HepG2 (cell line): Measurements from ENCODE around the gene WDR83. TPM values are rescaled to one million over a fixed set of nuclear protein-coding genes. Genes with fewer than 3 reads are reported as not detected.

Experiments used
- ATAC-seq: fragments of 200-7000 bp; cut with Tn5 transposase; 3 replicates; pipeline ENCODE4 v1.9.1; 2020; ENCODE audit warnings: mild to moderate bottlenecking, moderate library complexity
- BruUV-seq: library from RNA; stranded (reverse); fragments of 400-500 nt; replicated peaks from 2 replicates; lab custom pipeline; 2021; lab: Mats Ljungman, UMichigan
- CTCF ChIA-PET: fragments of 300-600 bp; formaldehyde crosslinking; extraction: SDS; loops from one replicate; lab custom pipeline; 2021; ENCODE audit warnings: low total read pairs, inconsistent platforms, low intra/inter-chr PET ratio; lab: Yijun Ruan, JAX
- POLR2A ChIA-PET: fragments of 350-600 bp; sonication (Branson Sonifier 250); formaldehyde crosslinking; loops from one replicate; lab custom pipeline; 2020; ENCODE audit warnings: antibody characterized with exemption, inconsistent platforms; lab: Yijun Ruan, JAX
- DNase-seq: peaks from one replicate; pipeline ENCODE4 v3.0.0-alpha.2; 2015; ENCODE audit warnings: low spot score
- FAIRE-seq: peaks from 3 replicates; lab custom pipeline; 2011; peaks lifted over from hg19 to GRCh38; lab: Jason Lieb, UNC
- H2AFZ ChIP-seq: one replicate; pipeline ENCODE4 v1.6.1; 2011; ENCODE audit warnings: low read length, inconsistent platforms
- H3K27ac ChIP-seq: fragments of 300-600 bp; 3 replicates; pipeline ENCODE4 v1.8.0; 2011; ENCODE audit warnings: mixed run types, mild to moderate bottlenecking, mixed read lengths, low read length, inconsistent platforms; ENCODE audit not compliant: insufficient read depth; ENCODE audit errors: extremely low read length
- H3K27me3 ChIP-seq, 2 experiments: fragments of 200-600 bp in 1 of 2; 2 replicates in 1 of 2; 3 replicates in 1 of 2; pipeline versions ENCODE4 v1.6.0 to v1.8.0; 2011; ENCODE audit warnings: low read length in 2 of 2, mild to moderate bottlenecking in 2 of 2, moderate library complexity in 2 of 2, inconsistent platforms in 1 of 2; ENCODE audit not compliant: insufficient read depth in 2 of 2, control insufficient read depth in 1 of 2
- H3K36me3 ChIP-seq, 2 experiments: fragments of 200-600 bp in 1 of 2; replicated peaks in 1 of 2; 2 replicates in 1 of 2; 3 replicates in 1 of 2; pipeline versions ENCODE4 v1.5.1 to v1.8.0; 2011; ENCODE audit warnings: low read length in 2 of 2, inconsistent platforms in 1 of 2; ENCODE audit not compliant: insufficient read depth in 2 of 2, control insufficient read depth in 1 of 2
- H3K4me1 ChIP-seq: 2 replicates; pipeline ENCODE4 v1.5.1; 2012; ENCODE audit warnings: low read length, inconsistent platforms; ENCODE audit not compliant: insufficient read depth
- H3K4me2 ChIP-seq: 2 replicates; pipeline ENCODE4 v1.6.0; 2011; ENCODE audit warnings: low read depth, low read length, inconsistent platforms
- H3K4me3 ChIP-seq, 3 experiments: fragments of 200-600 bp in 1 of 3; sonication (generic), shearing (Covaris generic) in 1 of 3; replicated peaks in 1 of 3; 2 replicates each; pipeline ENCODE4 v1.5.1; 2011 to 2016; ENCODE audit warnings: low read length in 3 of 3, inconsistent platforms in 2 of 3, low read depth in 2 of 3, mild to moderate bottlenecking in 2 of 3, control low read depth in 1 of 3, mixed read lengths in 1 of 3; ENCODE audit not compliant: insufficient read depth in 1 of 3
- H3K79me2 ChIP-seq: one replicate; pipeline ENCODE4 v1.6.1; 2011; ENCODE audit warnings: low read length, inconsistent platforms; ENCODE audit not compliant: insufficient read depth
- H3K9ac ChIP-seq: 2 replicates; pipeline ENCODE4 v1.6.0; 2011; ENCODE audit warnings: mild to moderate bottlenecking, low read depth, low read length, inconsistent platforms; ENCODE audit not compliant: insufficient read depth
- H3K9me3 ChIP-seq: 2 replicates; pipeline ENCODE4 v1.5.1; 2012; ENCODE audit warnings: mild to moderate bottlenecking, low read length
- H4K20me1 ChIP-seq: 2 replicates; pipeline ENCODE4 v1.6.0; 2011; ENCODE audit warnings: inconsistent platforms, mild to moderate bottlenecking, low read length, moderate library complexity; ENCODE audit not compliant: insufficient read depth
- AGO2 ChIP-seq: fragments of 200-400 bp; formaldehyde crosslinking; optimal IDR thresholded peaks from 2 replicates; pipeline ENCODE3; 2017; ENCODE audit warnings: mild to moderate bottlenecking, low read depth, low read length, moderate library complexity
- CERS6 ChIP-seq: sonication (generic); formaldehyde crosslinking; IDR thresholded peaks from 2 replicates; pipeline ENCODE4 v1.5.0; 2020; ENCODE audit warnings: missing genetic modification reagents
- PAX8 ChIP-seq: sonication (generic); formaldehyde crosslinking; IDR thresholded peaks from 2 replicates; pipeline ENCODE4 v1.8.0; 2022; ENCODE audit warnings: mild to moderate bottlenecking, missing genetic modification reagents, borderline replicate concordance
- SALL2 ChIP-seq: sonication (generic); formaldehyde crosslinking; IDR thresholded peaks from 2 replicates; pipeline ENCODE4 v1.8.1; 2023; ENCODE audit warnings: mild to moderate bottlenecking, missing genetic modification reagents, inconsistent platforms
- ZBTB42 ChIP-seq: sonication (generic); formaldehyde crosslinking; IDR thresholded peaks from 2 replicates; pipeline ENCODE4 v1.5.0; 2020; ENCODE audit warnings: mild to moderate bottlenecking, missing genetic modification reagents
- ZNF569 ChIP-seq: sonication (generic); formaldehyde crosslinking; IDR thresholded peaks from 2 replicates; pipeline ENCODE4 v1.5.0; 2020; ENCODE audit warnings: mild to moderate bottlenecking, missing genetic modification reagents, moderate library complexity, borderline replicate concordance
- ZNF773 ChIP-seq: sonication (generic); formaldehyde crosslinking; IDR thresholded peaks from 2 replicates; pipeline ENCODE4 v1.4.0; 2020; ENCODE audit warnings: missing genetic modification reagents, borderline replicate concordance
- WGBS: methylation state at CpG from one replicate; pipeline ENCODE4 v1.1.6; 2017; ENCODE audit warnings: low lambda C conversion rate; 5-methylcytosine and 5-hydroxymethylcytosine counted together
- in situ Hi-C: cut with HindIII; loops from 2 replicates; pipeline ENCODE4 v1.10.0; 2017; ENCODE audit warnings: low pct_unique_long_range_greater_than_20kb; ENCODE audit not compliant: extremely low pct_ligation_motif_present
- intact Hi-C: fragments of 100-400 bp; cut with micrococcal nuclease; formaldehyde crosslinking; loops from one replicate; pipeline ENCODE4 v1.10.0; 2022; ENCODE audit not compliant: unreplicated experiment
- polyA plus RNA-seq, 8 experiments: library from polyadenylated mRNA; depleted of rRNA in 3 of 8; stranded (reverse) in 7 of 8; unstranded in 1 of 8; fragments of >200 nt; fragmentation: Illumina TruSeq in 4 of 8; extraction: Trizol in 4 of 8; gene quantifications; 2 replicates each; pipeline versions ENCODE4 v1.2.1 to v1.2.3, GENCODE V29; 2011 to 2016; ENCODE audit warnings: low read depth in 4 of 8, missing spikeins in 1 of 8, mixed read lengths in 1 of 8; ENCODE audit not compliant: insufficient read depth in 1 of 8
- total RNA-seq, 5 experiments: library from RNA; depleted of rRNA; stranded (reverse); fragments of >200 nt; fragmentation: Illumina TruSeq; extraction: Trizol; gene quantifications; 2 replicates each; pipeline ENCODE4 v1.2.3, GENCODE V29; 2016; ENCODE audit warnings: low read depth in 1 of 5

Gene WDR83
- total and polyA plus RNA-seq, 2 of the 13 experiments (the other 11 are each of a cell fraction or from before 2014, with no cell fraction given) = 4.5 to 10.7 TPM

- TF ChIP-seq CERS6 (CRISPR knock-in tag) = no peak
- TF ChIP-seq ZBTB42 (CRISPR knock-in tag) = no peak
- TF ChIP-seq PAX8 (CRISPR knock-in tag) = no peak
- no peak for TF ChIP-seq ZNF569 (CRISPR knock-in tag)
- TF ChIP-seq, all 625 proteins: peak for 12
Measured at GRCh38 chr19:12670159-12670928, 3.7 kb downstream of the WDR83 start (continued).

GRCh38 chr19:12672744-12673143, 6.1 kb downstream of the WDR83 start:
- peaks cover 2% of the 10 kb centered on the region; the same call in 1 of the 2 replicates for H4K20me1 ChIP-seq
- peaks cover 27 to 44% of the 10 kb centered on the region in 2 experiments for H3K36me3 ChIP-seq
- no peak overlapping the region for H3K27ac ChIP-seq
- H2AFZ ChIP-seq = no peak overlapping the region
- CTCF ChIA-PET = interaction anchor here (2.6 kb wide), 1 partner anchor 109 kb away, joined by 17 read pairs; no protein-coding TSS in a partner anchor
- WGBS = 94% methylated on average over 9 of the region's 10 CpGs
- no peak for ATAC-seq
- TF ChIP-seq ZNF773 (CRISPR knock-in tag) = no peak
- no peak for TF ChIP-seq SALL2 (CRISPR knock-in tag)
- TF ChIP-seq AGO2 = peak; percentile 66
- BruUV-seq = no TSS peak
- H3K27me3 ChIP-seq = no peaks in the 10 kb centered on the region; a peak in 1 of 5 replicates
- POLR2A ChIA-PET = interaction anchor here (1.5 kb wide), 1 partner anchor 9 kb away, joined by 6 read pairs; the partner anchor contains the start of gene DHPS
- H3K4me3 ChIP-seq = no peak overlapping the region
- H3K79me2 ChIP-seq = peaks cover 27% of the 10 kb centered on the region
- H3K4me2 ChIP-seq = no peak overlapping the region
- H3K9ac ChIP-seq = no peak overlapping the region
- in situ Hi-C loops (loop anchor here (5.0 kb wide), 1 partner anchor 110 kb away; no protein-coding TSS in a partner anchor), intact Hi-C loops (loop anchor here (1.0 kb wide), 1 partner anchor 108 kb away; no protein-coding TSS in a partner anchor)
- no peaks in the 10 kb centered on the region for H3K9me3 ChIP-seq
- H3K4me1 ChIP-seq = peaks cover 18% of the 10 kb centered on the region
- FAIRE-seq = no peak
- no peak for DNase-seq
